ENCODE data around the gene SMAD6.

Gene SMAD6

DNA sequence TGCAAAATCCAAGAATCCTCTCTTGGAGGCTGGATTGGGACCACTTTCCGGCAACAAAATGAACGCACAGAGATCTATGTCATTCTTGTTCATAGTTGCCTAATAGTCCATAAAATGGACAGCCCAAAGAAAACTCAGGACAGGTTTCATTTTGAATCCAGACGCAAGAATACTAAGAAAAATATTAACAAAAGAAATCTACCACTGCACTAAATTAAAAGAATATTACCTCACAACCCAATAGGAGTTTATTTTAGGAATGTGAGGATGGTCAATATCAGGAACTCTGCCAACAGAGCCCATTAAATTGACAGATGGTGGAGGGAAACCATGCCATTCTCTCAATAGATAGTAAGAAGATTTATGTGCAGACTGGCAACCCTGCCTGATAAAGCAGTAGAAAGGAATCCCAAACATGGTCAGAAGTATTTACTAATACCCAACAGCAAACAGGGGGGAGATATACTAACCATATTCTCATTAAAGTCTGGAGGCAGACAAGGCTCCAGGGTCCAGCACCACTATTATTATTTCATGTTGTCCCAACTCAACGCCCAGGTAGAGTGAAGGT is 127.6 kb downstream of the SMAD6 start:
- TF ChIP-seq, protein P1, sequence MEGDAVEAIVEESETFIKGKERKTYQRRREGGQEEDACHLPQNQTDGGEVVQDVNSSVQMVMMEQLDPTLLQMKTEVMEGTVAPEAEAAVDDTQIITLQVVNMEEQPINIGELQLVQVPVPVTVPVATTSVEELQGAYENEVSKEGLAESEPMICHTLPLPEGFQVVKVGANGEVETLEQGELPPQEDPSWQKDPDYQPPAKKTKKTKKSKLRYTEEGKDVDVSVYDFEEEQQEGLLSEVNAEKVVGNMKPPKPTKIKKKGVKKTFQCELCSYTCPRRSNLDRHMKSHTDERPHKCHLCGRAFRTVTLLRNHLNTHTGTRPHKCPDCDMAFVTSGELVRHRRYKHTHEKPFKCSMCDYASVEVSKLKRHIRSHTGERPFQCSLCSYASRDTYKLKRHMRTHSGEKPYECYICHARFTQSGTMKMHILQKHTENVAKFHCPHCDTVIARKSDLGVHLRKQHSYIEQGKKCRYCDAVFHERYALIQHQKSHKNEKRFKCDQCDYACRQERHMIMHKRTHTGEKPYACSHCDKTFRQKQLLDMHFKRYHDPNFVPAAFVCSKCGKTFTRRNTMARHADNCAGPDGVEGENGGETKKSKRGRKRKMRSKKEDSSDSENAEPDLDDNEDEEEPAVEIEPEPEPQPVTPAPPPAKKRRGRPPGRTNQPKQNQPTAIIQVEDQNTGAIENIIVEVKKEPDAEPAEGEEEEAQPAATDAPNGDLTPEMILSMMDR (IDR thresholded peaks at IDR 0.05; ENCODE audit: low read depth, low read length), result no peak
- Histone ChIP-seq H3K9me3 (no peaks in the 10 kb centered on the region), H3K36me3 (no peaks in the 10 kb centered on the region), H3K27me3 (no peaks in the 10 kb centered on the region), H3K4me3 (ENCODE audit: low read depth, low read length) (no peak overlapping the region), H3K4me1 (no peaks in the 10 kb centered on the region; the same call in 1 of the 2 replicates)
- no peak for DNase-seq

DNA sequence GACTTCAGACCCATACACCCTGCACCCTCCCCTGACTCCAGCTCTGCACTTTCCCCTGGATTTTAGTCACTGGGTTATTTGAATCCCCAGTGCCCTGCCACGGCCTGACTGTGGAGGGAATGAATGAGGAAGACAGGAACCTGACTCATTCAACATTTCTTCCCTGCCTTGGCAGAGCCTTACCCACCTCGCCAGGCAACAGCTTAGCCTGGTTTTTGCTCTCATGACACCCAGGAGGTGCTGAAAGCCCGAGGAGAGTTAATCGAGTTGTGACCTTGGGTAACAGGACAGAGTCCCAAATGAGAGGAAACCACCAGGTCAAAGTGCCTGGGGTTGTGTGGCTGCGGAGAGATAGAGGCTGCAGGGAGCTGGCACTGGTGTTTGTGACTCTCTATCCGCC is 128.3 kb downstream of the SMAD6 start:
- Histone ChIP-seq H3K36me3 (no peaks in the 10 kb centered on the region), H3K4me3 (ENCODE audit: low read depth, low read length) (no peak overlapping the region), H3K4me1 (no peaks in the 10 kb centered on the region; the same call in 1 of the 2 replicates), H3K9me3 (no peaks in the 10 kb centered on the region), H3K27me3 (no peaks in the 10 kb centered on the region)
- TF ChIP-seq, protein P1 (IDR thresholded peaks at IDR 0.05; ENCODE audit: low read depth, low read length), result no peak
- no peak for DNase-seq

DNA sequence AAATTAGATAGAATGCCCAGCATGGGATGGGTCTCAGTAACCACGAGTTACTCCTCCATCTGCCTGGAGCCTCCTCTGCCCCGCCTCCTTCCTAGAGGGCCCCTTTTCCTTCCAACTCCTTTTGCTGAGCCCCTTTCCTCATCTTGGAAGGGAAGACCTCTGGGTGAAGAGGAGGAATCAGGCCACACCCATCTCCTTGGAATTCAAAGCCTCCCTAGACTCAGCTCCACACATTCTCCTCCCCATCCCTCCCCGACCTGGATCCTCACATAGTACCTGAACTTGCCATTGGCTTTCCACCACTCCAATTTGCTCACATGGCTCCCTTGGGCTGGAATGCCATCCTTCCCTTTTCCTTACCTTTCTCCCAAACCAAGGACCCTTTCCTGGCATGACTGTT is 128.8 kb downstream of the SMAD6 start:
- TF ChIP-seq, protein P1 (IDR thresholded peaks at IDR 0.05; ENCODE audit: low read depth, low read length), result no peak
- Histone ChIP-seq H3K36me3 (no peaks in the 10 kb centered on the region), H3K4me1 (no peaks in the 10 kb centered on the region; the same call in 1 of the 2 replicates), H3K27me3 (no peaks in the 10 kb centered on the region), H3K9me3 (no peaks in the 10 kb centered on the region), H3K4me3 (ENCODE audit: low read depth, low read length) (no peak overlapping the region)
- DNase-seq, result no peak

DNA sequence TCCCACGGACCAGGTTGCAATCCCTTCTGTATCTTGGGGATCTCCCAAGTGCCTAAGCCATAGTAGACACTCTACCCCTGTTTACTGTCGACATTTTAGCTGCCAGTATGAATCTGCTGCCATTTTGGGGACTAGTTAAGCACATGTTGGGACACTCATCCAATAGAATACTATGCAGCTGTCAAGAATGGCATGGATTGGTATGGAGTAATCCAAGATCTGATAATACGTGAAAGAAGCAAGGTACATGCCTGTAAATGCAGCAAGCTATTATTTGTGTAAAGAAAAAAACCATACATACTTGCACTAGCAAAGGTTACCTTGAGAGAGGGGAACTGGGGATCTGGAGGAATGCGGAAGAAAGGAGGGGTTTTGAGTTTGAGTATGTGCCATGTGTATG is 129.3 kb downstream of the SMAD6 start:
- DNase-seq, result no peak
- Histone ChIP-seq H3K9me3 (no peaks in the 10 kb centered on the region), H3K4me1 (no peaks in the 10 kb centered on the region; the same call in 1 of the 2 replicates), H3K27me3 (no peaks in the 10 kb centered on the region), H3K36me3 (no peaks in the 10 kb centered on the region), H3K4me3 (ENCODE audit: low read depth, low read length) (no peak overlapping the region)
- TF ChIP-seq, protein P1 (IDR thresholded peaks at IDR 0.05; ENCODE audit: low read depth, low read length), result no peak

DNA sequence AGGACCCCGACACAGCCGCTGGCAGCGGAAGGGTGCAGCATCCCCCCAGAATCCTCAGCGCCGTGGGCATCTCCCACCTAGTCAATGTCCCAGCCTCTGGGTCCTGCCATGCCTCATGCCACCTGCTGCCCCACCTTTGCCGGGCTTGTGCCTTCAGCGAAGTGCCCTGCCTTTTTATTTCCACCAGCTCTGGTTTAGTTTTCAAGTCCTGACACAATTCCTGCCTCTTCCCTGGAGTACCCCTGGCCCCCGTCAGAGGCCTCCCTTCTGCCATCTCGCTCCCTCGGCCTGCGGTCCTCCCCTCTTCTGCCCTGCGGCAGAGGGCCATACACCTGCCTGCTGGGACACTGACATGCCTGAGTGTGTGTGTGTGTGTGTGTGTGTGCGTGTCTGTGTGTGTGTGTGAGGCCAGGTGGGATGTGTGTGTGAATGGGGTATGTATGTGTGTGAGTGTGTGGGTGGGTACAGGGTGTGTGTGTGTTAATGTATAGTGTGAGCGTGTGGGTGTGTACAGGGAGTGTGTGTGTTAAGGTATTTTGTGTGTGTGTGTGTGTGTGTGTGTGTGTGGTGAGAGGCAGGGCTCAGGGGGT is 129.9 kb downstream of the SMAD6 start:
- Histone ChIP-seq H3K4me1 (no peaks in the 10 kb centered on the region; the same call in 1 of the 2 replicates), H3K27me3 (no peaks in the 10 kb centered on the region), H3K36me3 (no peaks in the 10 kb centered on the region), H3K9me3 (no peaks in the 10 kb centered on the region), H3K4me3 (ENCODE audit: low read depth, low read length) (no peak overlapping the region)
- no peak for DNase-seq
- TF ChIP-seq, protein P1 (IDR thresholded peaks at IDR 0.05; ENCODE audit: low read depth, low read length), result no peak

Data from BE2C (cell line).